ENCODE data around the gene DUOXA2.

DNA sequence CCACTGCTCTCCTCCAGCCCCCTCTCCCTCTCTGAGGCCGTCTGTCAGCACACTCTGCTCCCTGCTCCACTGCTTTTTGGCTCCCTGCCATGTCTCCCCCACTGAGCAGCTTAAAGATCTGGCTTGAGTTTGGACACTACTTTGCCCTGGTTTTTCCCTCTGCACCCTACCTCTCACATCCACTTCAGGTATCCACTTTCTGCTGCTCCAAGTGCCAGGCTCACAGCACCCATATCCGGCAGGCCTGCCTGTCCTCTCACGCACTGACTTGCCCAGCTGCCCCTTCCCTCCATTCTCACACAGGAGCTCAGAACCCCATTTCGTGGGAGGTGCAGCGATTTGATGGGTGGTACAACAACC lies 19.4 kb downstream of the DUOXA2 start:
- TF ChIP-seq, protein P1, sequence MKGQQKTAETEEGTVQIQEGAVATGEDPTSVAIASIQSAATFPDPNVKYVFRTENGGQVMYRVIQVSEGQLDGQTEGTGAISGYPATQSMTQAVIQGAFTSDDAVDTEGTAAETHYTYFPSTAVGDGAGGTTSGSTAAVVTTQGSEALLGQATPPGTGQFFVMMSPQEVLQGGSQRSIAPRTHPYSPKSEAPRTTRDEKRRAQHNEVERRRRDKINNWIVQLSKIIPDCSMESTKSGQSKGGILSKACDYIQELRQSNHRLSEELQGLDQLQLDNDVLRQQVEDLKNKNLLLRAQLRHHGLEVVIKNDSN (IDR thresholded peaks at IDR 0.05), result no peak
- TF ChIP-seq, protein P2, sequence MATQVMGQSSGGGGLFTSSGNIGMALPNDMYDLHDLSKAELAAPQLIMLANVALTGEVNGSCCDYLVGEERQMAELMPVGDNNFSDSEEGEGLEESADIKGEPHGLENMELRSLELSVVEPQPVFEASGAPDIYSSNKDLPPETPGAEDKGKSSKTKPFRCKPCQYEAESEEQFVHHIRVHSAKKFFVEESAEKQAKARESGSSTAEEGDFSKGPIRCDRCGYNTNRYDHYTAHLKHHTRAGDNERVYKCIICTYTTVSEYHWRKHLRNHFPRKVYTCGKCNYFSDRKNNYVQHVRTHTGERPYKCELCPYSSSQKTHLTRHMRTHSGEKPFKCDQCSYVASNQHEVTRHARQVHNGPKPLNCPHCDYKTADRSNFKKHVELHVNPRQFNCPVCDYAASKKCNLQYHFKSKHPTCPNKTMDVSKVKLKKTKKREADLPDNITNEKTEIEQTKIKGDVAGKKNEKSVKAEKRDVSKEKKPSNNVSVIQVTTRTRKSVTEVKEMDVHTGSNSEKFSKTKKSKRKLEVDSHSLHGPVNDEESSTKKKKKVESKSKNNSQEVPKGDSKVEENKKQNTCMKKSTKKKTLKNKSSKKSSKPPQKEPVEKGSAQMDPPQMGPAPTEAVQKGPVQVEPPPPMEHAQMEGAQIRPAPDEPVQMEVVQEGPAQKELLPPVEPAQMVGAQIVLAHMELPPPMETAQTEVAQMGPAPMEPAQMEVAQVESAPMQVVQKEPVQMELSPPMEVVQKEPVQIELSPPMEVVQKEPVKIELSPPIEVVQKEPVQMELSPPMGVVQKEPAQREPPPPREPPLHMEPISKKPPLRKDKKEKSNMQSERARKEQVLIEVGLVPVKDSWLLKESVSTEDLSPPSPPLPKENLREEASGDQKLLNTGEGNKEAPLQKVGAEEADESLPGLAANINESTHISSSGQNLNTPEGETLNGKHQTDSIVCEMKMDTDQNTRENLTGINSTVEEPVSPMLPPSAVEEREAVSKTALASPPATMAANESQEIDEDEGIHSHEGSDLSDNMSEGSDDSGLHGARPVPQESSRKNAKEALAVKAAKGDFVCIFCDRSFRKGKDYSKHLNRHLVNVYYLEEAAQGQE (IDR thresholded peaks at IDR 0.05; ENCODE audit: low read depth), result no peak
- TF ChIP-seq, protein P3, sequence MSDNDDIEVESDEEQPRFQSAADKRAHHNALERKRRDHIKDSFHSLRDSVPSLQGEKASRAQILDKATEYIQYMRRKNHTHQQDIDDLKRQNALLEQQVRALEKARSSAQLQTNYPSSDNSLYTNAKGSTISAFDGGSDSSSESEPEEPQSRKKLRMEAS (IDR thresholded peaks at IDR 0.05), result no peak
